Anterior cingulate cortex (tissue), 58 donors: Measurements from ENCODE around the gene RSAD2.

Source experiments
- DNase-seq, 58 donors: peaks; one replicate each; lab custom pipeline; 2025; lab: John Stamatoyannopoulos, UW

Gene RSAD2

GRCh38 chr2:6941299-6942046, 63.9 kb downstream of the RSAD2 start:
- peak in 3 of 58 donors; percentile 21 to 32 (median 22) for DNase-seq

- no peak for DNase-seq
These were observed 65.3 kb downstream of the RSAD2 start for GRCh38 chr2:6942848-6943247.

GRCh38 chr2:6943523-6943922, 65.9 kb downstream of the RSAD2 start:
- DNase-seq: peak in 1 of 58 donors; percentile 54

GRCh38 chr2:6943971-6944370, 66.4 kb downstream of the RSAD2 start:
- DNase-seq: no peak

GRCh38 chr2:6944555-6944954, 67.0 kb downstream of the RSAD2 start:
- DNase-seq: no peak

GRCh38 chr2:6945087-6945813, 67.7 kb downstream of the RSAD2 start:
- DNase-seq: peak in 1 of 58 donors; percentile 33

GRCh38 chr2:6945821-6946220, 68.2 kb downstream of the RSAD2 start:
- DNase-seq: no peak

GRCh38 chr2:6946722-6947121, 69.1 kb downstream of the RSAD2 start:
- no peak for DNase-seq
